PC-3 (cell line): Measurements from ENCODE around the gene CLEC16A. TPM values are rescaled to one million over a fixed set of nuclear protein-coding genes. Genes with fewer than 3 reads are reported as not detected.

Source experiments
- ATAC-seq: fragments of 200-7000 bp; cut with Tn5 transposase; 2 replicates; pipeline ENCODE4 v1.9.1; 2020; ENCODE audit warnings: mild to moderate bottlenecking, moderate library complexity
- BruUV-seq: library from RNA; stranded (reverse); fragments of 400-500 nt; replicated peaks from 2 replicates; lab custom pipeline; 2021; lab: Mats Ljungman, UMichigan
- CTCF ChIA-PET: fragments of 300-600 bp; sonication (Branson Sonifier 250); formaldehyde crosslinking; loops from one replicate; lab custom pipeline; 2022; ENCODE audit warnings: antibody characterized with exemption; lab: Charles Lee
- POLR2A ChIA-PET: fragments of 300-600 bp; sonication (Branson Sonifier 250); formaldehyde crosslinking; loops from one replicate; lab custom pipeline; 2022; ENCODE audit warnings: antibody characterized with exemption; ENCODE audit not compliant: unreplicated experiment; lab: Charles Lee
- DNase-seq: peaks from one replicate; pipeline ENCODE4 v3.0.0-alpha.2; 2015
- H2AFZ ChIP-seq: fragments of 300-600 bp; sonication (generic); 2 replicates; pipeline ENCODE4 v1.6.0; 2016; ENCODE audit warnings: antibody characterized with exemption, low read length
- H3F3A ChIP-seq: fragments of 300-600 bp; sonication (generic); one replicate; pipeline ENCODE4 v1.6.0; 2017; ENCODE audit warnings: antibody characterized with exemption, low read length, control low read depth, mild to moderate bottlenecking; ENCODE audit not compliant: unreplicated experiment
- H3K27ac ChIP-seq: fragments of 300-600 bp; sonication (generic); 2 replicates; pipeline ENCODE4 v1.5.1; 2016; ENCODE audit warnings: mild to moderate bottlenecking, low read length
- H3K27me3 ChIP-seq: fragments of 300-600 bp; sonication (generic); 2 replicates; pipeline ENCODE4 v1.6.1; 2016; ENCODE audit warnings: low read length, mixed read lengths
- H3K36me3 ChIP-seq: fragments of 300-600 bp; sonication (generic); 2 replicates; pipeline ENCODE4 v1.6.1; 2016; ENCODE audit warnings: low read depth, mixed run types, low read length, mixed read lengths
- H3K4me1 ChIP-seq: fragments of 300-600 bp; sonication (generic); 2 replicates; pipeline ENCODE4 v1.5.1; 2016; ENCODE audit warnings: low read length; ENCODE audit not compliant: insufficient read depth
- H3K4me2 ChIP-seq: fragments of 300-600 bp; sonication (generic); 2 replicates; pipeline ENCODE4 v1.6.0; 2016; ENCODE audit warnings: low read length
- H3K4me3 ChIP-seq: fragments of 300-600 bp; sonication (generic); 2 replicates; pipeline ENCODE4 v1.5.1; 2016; ENCODE audit warnings: mild to moderate bottlenecking, low read length, mixed read lengths
- H3K79me2 ChIP-seq: fragments of 300-600 bp; sonication (generic); 2 replicates; pipeline ENCODE4 v1.6.1; 2017; ENCODE audit warnings: low read length, mixed read lengths
- H3K9ac ChIP-seq: fragments of 300-600 bp; sonication (generic); 2 replicates; pipeline ENCODE4 v1.6.0; 2016; ENCODE audit warnings: mild to moderate bottlenecking, low read length
- H3K9me2 ChIP-seq: fragments of 300-600 bp; sonication (generic); replicated peaks from 2 replicates; pipeline ENCODE4 v1.6.1; 2016; ENCODE audit warnings: mixed run types, low read length, mixed read lengths
- H3K9me3 ChIP-seq: fragments of 300-600 bp; sonication (generic); 2 replicates; pipeline ENCODE4 v1.6.1; 2016; ENCODE audit warnings: low read length, mixed read lengths
- H4K20me1 ChIP-seq: fragments of 300-600 bp; sonication (generic); 2 replicates; pipeline ENCODE4 v1.6.1; 2016; ENCODE audit warnings: low read length, mixed read lengths
- CTCF ChIP-seq: fragments of 300-600 bp; sonication (generic); conservative IDR thresholded peaks from 2 replicates; pipeline ENCODE4 v1.5.1; 2017; ENCODE audit warnings: antibody characterized with exemption, low read depth, mild to moderate bottlenecking, low read length
- EZH2 ChIP-seq: fragments of 300-600 bp; sonication (generic); IDR thresholded peaks from one replicate; pipeline ENCODE4 v1.6.1; 2017; ENCODE audit warnings: antibody characterized with exemption, mild to moderate bottlenecking, low read length; ENCODE audit not compliant: unreplicated experiment
- EZH2phosphoT487 ChIP-seq: fragments of 300-600 bp; sonication (generic); IDR thresholded peaks from 2 replicates; pipeline ENCODE4 v1.6.1; 2018; ENCODE audit warnings: mild to moderate bottlenecking, antibody characterized with exemption, low read length, borderline replicate concordance
- intact Hi-C: fragments of 100-400 bp; cut with micrococcal nuclease; formaldehyde crosslinking; loops from 2 replicates; pipeline ENCODE4 v1.9.0; 2023
- total RNA-seq: library from RNA; depleted of rRNA; stranded (reverse); fragments of >200 nt; gene quantifications from 2 replicates; pipeline ENCODE4 v1.2.3, GENCODE V29; 2014

CLEC16A gene
- total RNA-seq, 1 experiment from 2014 or later = 9.5 TPM

- DNase-seq = no peak
- no peaks in the 10 kb centered on the region for H3K36me3 ChIP-seq
- no peaks in the 10 kb centered on the region for H3K4me1 ChIP-seq
- no peak overlapping the region for H3K4me2 ChIP-seq
- no peak for ATAC-seq
- TF ChIP-seq EZH2 (no peak), EZH2phosphoT487 (no peak), CTCF (no peak)
- H3K9me3 ChIP-seq = no peaks in the 10 kb centered on the region
- H2AFZ ChIP-seq = no peak overlapping the region
- POLR2A ChIA-PET = no interaction called here
- H3F3A ChIP-seq = no peaks in the 10 kb centered on the region
- no TSS peak for BruUV-seq
- H4K20me1 ChIP-seq = no peaks in the 10 kb centered on the region
- intact Hi-C loops = no loop called here
- no peaks in the 10 kb centered on the region for H3K79me2 ChIP-seq
- CTCF ChIA-PET = no interaction called here
- no peak overlapping the region for H3K27ac ChIP-seq
- no peaks in the 10 kb centered on the region for H3K27me3 ChIP-seq
- no peaks in the 10 kb centered on the region for H3K9me2 ChIP-seq
- no peak overlapping the region for H3K4me3 ChIP-seq
- no peak overlapping the region for H3K9ac ChIP-seq
Observed at GRCh38 chr16:11121083-11121608, 176.8 kb downstream of the CLEC16A start.

GRCh38 chr16:11121914-11122692, 177.7 kb downstream of the CLEC16A start:
- no peak for TF ChIP-seq EZH2
- no peak for TF ChIP-seq EZH2phosphoT487
- TF ChIP-seq CTCF = no peak
- POLR2A ChIA-PET = no interaction called here
- DNase-seq (no peak), ATAC-seq (no peak)
- Histone ChIP-seq H3F3A (no peaks in the 10 kb centered on the region), H3K27me3 (no peaks in the 10 kb centered on the region), H3K9me3 (no peaks in the 10 kb centered on the region), H2AFZ (no peak overlapping the region), H3K79me2 (no peaks in the 10 kb centered on the region), H3K4me3 (no peak overlapping the region), H4K20me1 (no peaks in the 10 kb centered on the region), H3K36me3 (no peaks in the 10 kb centered on the region), H3K9me2 (no peaks in the 10 kb centered on the region), H3K4me2 (no peak overlapping the region), H3K9ac (no peak overlapping the region), H3K27ac (no peak overlapping the region), H3K4me1 (no peaks in the 10 kb centered on the region)
- CTCF ChIA-PET = no interaction called here
- BruUV-seq = no TSS peak
- intact Hi-C loops = no loop called here

GRCh38 chr16:11123666-11124065, 179.3 kb downstream of the CLEC16A start:
- intact Hi-C loops = no loop called here
- CTCF ChIA-PET = no interaction called here

More at GRCh38 chr16:11123666-11124065, 179.3 kb downstream of the CLEC16A start:
- no peak for TF ChIP-seq EZH2phosphoT487
- TF ChIP-seq EZH2 = no peak
- TF ChIP-seq CTCF = no peak
- Histone ChIP-seq H3K79me2 (no peaks in the 10 kb centered on the region), H3K27ac (no peak overlapping the region), H3K9me3 (no peaks in the 10 kb centered on the region), H3F3A (no peaks in the 10 kb centered on the region), H3K9ac (no peak overlapping the region), H2AFZ (no peak overlapping the region), H3K27me3 (no peaks in the 10 kb centered on the region), H3K4me1 (no peaks in the 10 kb centered on the region), H3K36me3 (no peaks in the 10 kb centered on the region), H3K4me3 (no peak overlapping the region), H3K4me2 (no peak overlapping the region), H3K9me2 (no peaks in the 10 kb centered on the region), H4K20me1 (no peaks in the 10 kb centered on the region)
- ATAC-seq = no peak
- POLR2A ChIA-PET = no interaction called here
- no peak for DNase-seq
- no TSS peak for BruUV-seq
